IPS DF 4.7 (cell line): ENCODE data around the gene PVALEF.

Experiments used
- DNase-seq: peaks from one replicate; pipeline ENCODE4 v3.0.0-alpha.2; 2013; ENCODE audit warnings: low spot score; ENCODE audit errors: extremely low read depth

PVALEF gene

GRCh38 chr17:81181811-81182185 lies 16.5 kb downstream of the PVALEF start:
- DNase-seq, result no peak

- no peak for DNase-seq
These were observed 17.3 kb downstream of the PVALEF start for GRCh38 chr17:81182596-81182995.

- DNase-seq, result no peak
These were observed 18.0 kb downstream of the PVALEF start for GRCh38 chr17:81183316-81183715.

- no peak for DNase-seq
These were observed 18.5 kb downstream of the PVALEF start for GRCh38 chr17:81183807-81184206.

GRCh38 chr17:81184555-81184954 lies 19.2 kb downstream of the PVALEF start:
- no peak for DNase-seq

GRCh38 chr17:81186203-81186602 lies 20.9 kb downstream of the PVALEF start:
- DNase-seq, result no peak

- no peak for DNase-seq
These were observed 21.8 kb downstream of the PVALEF start for GRCh38 chr17:81187120-81187519.

GRCh38 chr17:81187586-81188490 lies 22.5 kb downstream of the PVALEF start:
- no peak for DNase-seq

GRCh38 chr17:81188491-81188840 lies 23.2 kb downstream of the PVALEF start:
- no peak for DNase-seq

- DNase-seq, result no peak
These were observed 23.7 kb downstream of the PVALEF start for GRCh38 chr17:81189016-81189415.

GRCh38 chr17:81189670-81190530 lies 24.6 kb downstream of the PVALEF start:
- no peak for DNase-seq

GRCh38 chr17:81190591-81190990 lies 25.3 kb downstream of the PVALEF start:
- DNase-seq, result no peak

- no peak for DNase-seq
These were observed 25.8 kb downstream of the PVALEF start for GRCh38 chr17:81191116-81191515.

GRCh38 chr17:81191646-81192045 lies 26.3 kb downstream of the PVALEF start:
- DNase-seq, result no peak

- no peak for DNase-seq
These were observed 27.2 kb downstream of the PVALEF start for GRCh38 chr17:81192386-81193050.

GRCh38 chr17:81193051-81193410 lies 27.7 kb downstream of the PVALEF start:
- no peak for DNase-seq

GRCh38 chr17:81193470-81194224 lies 28.3 kb downstream of the PVALEF start:
- no peak for DNase-seq

GRCh38 chr17:81194225-81194760 lies 29.0 kb downstream of the PVALEF start:
- DNase-seq, result no peak

GRCh38 chr17:81194941-81195901 lies 29.9 kb downstream of the PVALEF start:
- no peak for DNase-seq
